H1 (cell line): ENCODE results near the gene KCNIP3. TPM values are rescaled to one million over a fixed set of nuclear protein-coding genes. Genes with fewer than 3 reads are reported as not detected.

Source experiments
- SP1 ChIP-seq: IDR thresholded peaks from 2 replicates; pipeline ENCODE4 v1.6.1; 2011; ENCODE audit warnings: low read depth, low read length
- SP4 ChIP-seq: IDR thresholded peaks from 2 replicates; pipeline ENCODE4 v1.6.1; 2012; ENCODE audit warnings: low read length, inconsistent platforms
- TAF7 ChIP-seq: optimal IDR thresholded peaks from 2 replicates; pipeline ENCODE3; 2011; ENCODE audit warnings: low read depth, mild to moderate bottlenecking, inconsistent platforms, low read length, moderate library complexity, borderline replicate concordance
- polyA plus RNA-seq, 7 experiments: library from polyadenylated mRNA; depleted of rRNA in 3 of 7; stranded (reverse) in 5 of 7; unstranded in 2 of 7; fragments of >200 nt in 5 of 7; fragments of 200-250 nt in 2 of 7; gene quantifications; 1 replicate in 5 of 7; 2 replicates in 1 of 7; 4 replicates in 1 of 7; pipeline versions ENCODE4 v1.2.1 to v1.2.3, GENCODE V29; 2011 to 2013; ENCODE audit warnings: missing spikeins in 2 of 7, mixed read lengths in 2 of 7
- total RNA-seq: library from RNA; stranded (reverse); fragmentation: NEBNext Ultra II Directional; extraction: Animal tissue kit (Norgen Biotek cat#: 25700); gene quantifications from 2 replicates; pipeline ENCODE4 v1.2.1, GENCODE V29; 2021
- TF ChIP-seq, protein P1 (sequence below): IDR thresholded peaks from 2 replicates; pipeline ENCODE4 v1.6.1; 2011; ENCODE audit warnings: low read length, improper control_type of control experiment

Gene KCNIP3
- total and polyA plus RNA-seq, 2 of the 8 experiments (the other 6 are each of a cell fraction or from before 2014, with no cell fraction given), result 0.33 to 1.9 TPM

DNA sequence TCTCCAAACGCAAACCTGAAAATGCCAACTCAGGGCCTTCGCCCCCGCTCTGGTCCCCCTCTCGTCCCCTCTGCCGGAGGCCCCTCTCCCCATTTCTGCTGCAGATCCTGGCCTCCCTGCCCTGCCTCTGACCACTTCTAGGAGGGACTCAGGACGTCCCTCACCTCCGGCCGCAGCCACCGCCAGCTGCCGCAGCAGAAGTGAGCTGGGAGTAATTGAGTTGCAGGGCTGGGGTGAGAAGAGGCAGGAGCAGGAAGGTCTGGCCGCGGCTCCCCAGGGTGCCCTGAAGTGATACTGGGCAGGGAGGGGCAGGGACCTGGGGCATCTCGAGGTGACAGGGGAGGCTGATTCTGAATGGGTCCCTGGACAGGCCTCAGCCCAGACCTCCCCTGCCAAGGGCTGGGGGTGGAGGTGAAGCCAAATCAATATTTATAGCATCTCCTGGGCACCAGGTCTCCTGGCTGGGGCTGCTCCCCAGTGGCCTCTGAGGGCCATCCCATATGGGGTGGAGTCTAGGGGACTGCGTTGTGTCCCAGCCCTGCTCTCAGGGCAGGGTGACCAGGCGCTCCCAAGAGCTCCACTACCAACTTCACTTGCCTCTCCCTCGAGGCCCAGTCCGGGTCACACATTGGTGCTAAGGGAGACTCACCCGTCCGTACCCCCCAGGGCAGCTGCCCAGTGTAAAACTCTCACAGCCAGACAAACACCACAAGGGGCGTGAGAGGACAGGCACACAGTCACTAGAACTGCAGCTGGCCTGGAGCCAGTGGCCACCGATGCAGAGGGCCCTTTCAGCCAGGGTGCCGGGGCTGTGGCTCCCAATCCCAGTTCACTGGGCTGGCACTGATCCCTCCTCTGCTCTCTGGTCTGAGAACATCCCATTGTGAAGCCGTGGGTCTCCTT lies 33.0 kb downstream of the KCNIP3 start (continued):
- TF ChIP-seq TAF7 (no peak), SP4 (no peak), SP1 (no peak)
- TF ChIP-seq, protein P1, sequence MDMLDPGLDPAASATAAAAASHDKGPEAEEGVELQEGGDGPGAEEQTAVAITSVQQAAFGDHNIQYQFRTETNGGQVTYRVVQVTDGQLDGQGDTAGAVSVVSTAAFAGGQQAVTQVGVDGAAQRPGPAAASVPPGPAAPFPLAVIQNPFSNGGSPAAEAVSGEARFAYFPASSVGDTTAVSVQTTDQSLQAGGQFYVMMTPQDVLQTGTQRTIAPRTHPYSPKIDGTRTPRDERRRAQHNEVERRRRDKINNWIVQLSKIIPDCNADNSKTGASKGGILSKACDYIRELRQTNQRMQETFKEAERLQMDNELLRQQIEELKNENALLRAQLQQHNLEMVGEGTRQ, result no peak
